ENCODE data around the gene RFX8.
A peak's percentile ranks its signal among the peaks of the same experiment; 100 is the strongest.

RFX8 gene

DNA sequence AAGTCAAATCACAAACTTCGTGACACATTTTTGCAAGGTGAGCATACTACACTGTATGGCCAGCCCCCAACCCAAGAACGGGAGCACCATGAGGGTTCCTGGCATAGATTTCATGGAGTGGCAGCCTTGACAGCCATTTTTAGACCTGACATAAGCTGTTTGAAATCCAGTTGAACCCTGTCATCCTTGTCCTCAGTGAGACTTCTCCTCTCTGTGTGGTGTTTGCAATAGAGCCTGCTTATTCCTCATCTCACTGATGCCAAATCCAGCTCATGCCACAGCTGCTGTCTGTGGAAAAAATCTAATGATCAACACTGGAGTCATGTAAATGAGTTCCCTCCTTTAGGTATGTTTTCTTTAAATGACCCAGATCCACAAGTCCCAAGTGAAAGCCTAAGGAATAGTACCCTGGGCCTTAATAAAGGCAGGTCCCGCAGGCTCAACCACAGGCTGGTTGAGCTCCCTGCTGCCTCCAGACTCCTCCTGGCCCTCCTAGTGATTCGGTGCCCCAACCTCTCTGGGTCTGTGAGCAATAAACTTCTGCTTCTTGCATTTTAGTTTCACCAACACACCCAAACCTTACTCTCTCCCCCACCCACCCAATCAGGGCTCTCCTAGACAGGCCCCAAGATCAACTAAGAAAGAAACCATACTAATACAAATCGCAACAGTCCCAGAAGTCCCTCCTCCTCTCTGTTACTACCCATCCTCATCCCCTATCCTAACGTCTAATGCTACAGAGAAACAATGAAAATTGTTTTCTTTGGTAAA is 79.2 kb downstream of the RFX8 start:
- Histone ChIP-seq H3K4me1 (ENCODE audit: control insufficient read depth in 5 of 5, insufficient read depth in 5 of 5, low read length in 5 of 5) (peaks cover 0 to 8% (median 0%) of the 10 kb centered on the region in 5 donors), H3K9me3 (ENCODE audit: control insufficient read depth in 5 of 5, low read length in 5 of 5) (no peaks in the 10 kb centered on the region), H3K9ac (ENCODE audit: low read length in 5 of 5) (no peak overlapping the region), H3K27me3 (ENCODE audit: control insufficient read depth in 5 of 5, insufficient read depth in 4 of 5, low read length in 5 of 5) (peaks cover 0 to 14% (median 3%) of the 10 kb centered on the region in 5 donors), H3K4me3 (ENCODE audit: low read depth in 1 of 5, low read length in 5 of 5) (no peak overlapping the region), H3K36me3 (ENCODE audit: control insufficient read depth in 5 of 5, insufficient read depth in 5 of 5, low read length in 5 of 5) (no peaks in the 10 kb centered on the region), H3K27ac (ENCODE audit: low read depth, low read length) (no peak overlapping the region)

DNA sequence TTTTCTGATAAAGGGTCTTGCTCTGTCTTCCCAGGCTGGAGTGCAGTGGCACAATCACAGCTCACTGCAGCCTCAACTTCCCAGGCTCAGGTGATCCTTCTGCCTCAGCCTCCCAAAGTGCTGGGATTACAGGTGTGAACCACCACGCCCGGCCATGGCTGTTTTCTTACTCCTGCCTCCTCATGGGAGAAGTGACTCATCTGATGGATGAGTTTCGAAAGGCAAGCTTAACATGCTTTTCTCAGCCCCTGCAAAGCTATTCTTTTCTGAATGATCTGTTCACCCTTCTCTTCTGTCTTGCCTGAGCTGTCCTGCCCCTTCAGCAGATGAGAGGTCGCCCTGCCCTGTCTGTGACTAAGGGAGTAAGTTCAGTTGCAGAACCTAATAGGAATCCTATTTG is 86.7 kb downstream of the RFX8 start:
- Histone ChIP-seq H3K4me3 (ENCODE audit: low read depth in 1 of 5, low read length in 5 of 5) (no peak overlapping the region), H3K9ac (ENCODE audit: low read length in 5 of 5) (no peak overlapping the region), H3K36me3 (ENCODE audit: control insufficient read depth in 5 of 5, insufficient read depth in 5 of 5, low read length in 5 of 5) (no peaks in the 10 kb centered on the region), H3K4me1 (ENCODE audit: control insufficient read depth in 5 of 5, insufficient read depth in 5 of 5, low read length in 5 of 5) (peaks cover 1 to 14% (median 11%) of the 10 kb centered on the region in 5 donors), H3K27ac (ENCODE audit: low read depth, low read length) (no peak overlapping the region), H3K9me3 (ENCODE audit: control insufficient read depth in 5 of 5, low read length in 5 of 5) (no peaks in the 10 kb centered on the region), H3K27me3 (ENCODE audit: control insufficient read depth in 5 of 5, insufficient read depth in 4 of 5, low read length in 5 of 5) (peaks cover 3 to 38% (median 19%) of the 10 kb centered on the region in 5 donors)

DNA sequence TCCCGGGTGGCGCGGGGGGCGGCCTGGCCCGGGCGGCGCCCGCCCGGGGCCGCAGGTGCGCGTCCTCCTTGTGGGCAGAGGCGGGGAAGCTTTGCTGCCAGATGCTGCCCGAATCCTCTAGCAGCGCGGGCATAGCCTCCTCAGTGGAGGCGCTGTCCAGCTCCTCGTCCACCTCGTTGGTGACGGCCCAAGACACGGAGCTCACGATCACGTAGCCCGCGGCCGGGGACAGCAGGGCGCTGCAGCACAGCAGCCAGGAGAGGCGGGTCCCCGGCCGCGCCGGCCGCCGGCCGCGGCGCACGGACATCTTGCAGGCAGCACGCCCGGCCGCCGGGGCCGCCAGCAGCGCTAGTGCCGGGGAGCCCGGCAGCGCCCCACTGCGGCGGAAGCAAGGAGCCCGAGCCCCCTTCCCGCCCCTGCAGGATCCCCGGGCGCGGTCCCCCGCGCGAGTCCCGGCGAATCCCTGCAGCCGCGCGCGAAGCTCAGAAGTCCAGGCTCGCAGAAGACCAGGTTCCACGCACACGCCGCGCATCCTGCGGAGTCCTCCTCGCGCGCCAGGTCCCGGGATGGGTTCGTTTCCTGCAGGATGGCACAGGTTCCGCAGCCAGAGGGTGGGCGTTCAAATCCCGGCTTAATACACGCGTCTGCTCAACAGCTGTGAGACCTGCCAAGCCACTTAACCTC is 87.6 kb downstream of the RFX8 start, which contains the start of gene CREG2:
CREG2 (minus strand) TSS at position 353 of the 684 bp plus-strand sequence; CDS start at position 307, 46 bp downstream.
- H3K9me3 ChIP-seq (ENCODE audit: control insufficient read depth in 5 of 5, low read length in 5 of 5), result no peaks in the 10 kb centered on the region
- no peak within 1 kb of the TSS for H3K9ac ChIP-seq (ENCODE audit: low read length in 5 of 5)
- H3K36me3 ChIP-seq (ENCODE audit: control insufficient read depth in 5 of 5, insufficient read depth in 5 of 5, low read length in 5 of 5), result no peaks in the 10 kb centered on the region
- H3K4me1 ChIP-seq (ENCODE audit: control insufficient read depth in 5 of 5, insufficient read depth in 5 of 5, low read length in 5 of 5), result peaks cover 1 to 14% (median 11%) of the 10 kb centered on the region in 5 donors
- no peak within 1 kb of the TSS for H3K27ac ChIP-seq (ENCODE audit: low read depth, low read length)
- peaks cover 3 to 42% (median 19%) of the 10 kb centered on the region in 5 donors for H3K27me3 ChIP-seq (ENCODE audit: control insufficient read depth in 5 of 5, insufficient read depth in 4 of 5, low read length in 5 of 5)
- H3K4me3 ChIP-seq (ENCODE audit: low read depth in 1 of 5, low read length in 5 of 5), result peak within 1 kb of the TSS; percentile 29 to 65 (median 49)

DNA sequence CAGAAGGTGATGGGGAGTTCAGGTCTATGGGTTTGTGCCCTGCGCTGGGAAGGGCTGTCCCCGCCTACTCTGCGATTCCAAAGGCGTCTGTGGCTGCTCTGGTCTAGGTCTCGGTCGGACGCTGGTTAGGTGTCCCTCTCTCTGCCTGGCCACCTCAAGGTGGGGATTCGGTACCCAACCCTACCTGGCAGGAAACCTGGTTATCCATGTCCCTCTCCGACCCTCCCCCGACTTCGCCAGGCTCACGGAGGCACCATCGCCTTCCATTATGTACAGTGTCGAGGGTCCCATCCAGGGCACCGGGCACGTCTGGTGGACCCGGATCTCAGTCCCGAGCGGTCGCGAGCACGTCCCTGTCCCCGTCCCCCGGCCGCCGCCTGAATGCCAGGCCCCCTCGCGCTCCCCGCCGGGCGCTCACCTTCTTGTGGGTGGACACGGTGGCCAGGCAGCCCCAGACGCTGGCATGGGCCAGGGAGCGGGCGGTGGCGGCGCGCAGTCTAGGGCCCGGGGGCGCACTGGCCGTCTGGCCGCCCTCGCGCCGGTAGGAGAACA is 88.2 kb downstream of the RFX8 start:
- Histone ChIP-seq H3K4me1 (ENCODE audit: control insufficient read depth in 5 of 5, insufficient read depth in 5 of 5, low read length in 5 of 5) (peaks cover 1 to 14% (median 11%) of the 10 kb centered on the region in 5 donors), H3K27me3 (ENCODE audit: control insufficient read depth in 5 of 5, insufficient read depth in 4 of 5, low read length in 5 of 5) (peaks cover 3 to 42% (median 19%) of the 10 kb centered on the region in 5 donors), H3K9ac (ENCODE audit: low read length in 5 of 5) (no peak overlapping the region), H3K36me3 (ENCODE audit: control insufficient read depth in 5 of 5, insufficient read depth in 5 of 5, low read length in 5 of 5) (no peaks in the 10 kb centered on the region), H3K4me3 (ENCODE audit: low read depth in 1 of 5, low read length in 5 of 5) (peak overlapping the region in 4 of 5 donors; percentile 29 to 65 (median 54)), H3K27ac (ENCODE audit: low read depth, low read length) (no peak overlapping the region), H3K9me3 (ENCODE audit: control insufficient read depth in 5 of 5, low read length in 5 of 5) (no peaks in the 10 kb centered on the region)

DNA sequence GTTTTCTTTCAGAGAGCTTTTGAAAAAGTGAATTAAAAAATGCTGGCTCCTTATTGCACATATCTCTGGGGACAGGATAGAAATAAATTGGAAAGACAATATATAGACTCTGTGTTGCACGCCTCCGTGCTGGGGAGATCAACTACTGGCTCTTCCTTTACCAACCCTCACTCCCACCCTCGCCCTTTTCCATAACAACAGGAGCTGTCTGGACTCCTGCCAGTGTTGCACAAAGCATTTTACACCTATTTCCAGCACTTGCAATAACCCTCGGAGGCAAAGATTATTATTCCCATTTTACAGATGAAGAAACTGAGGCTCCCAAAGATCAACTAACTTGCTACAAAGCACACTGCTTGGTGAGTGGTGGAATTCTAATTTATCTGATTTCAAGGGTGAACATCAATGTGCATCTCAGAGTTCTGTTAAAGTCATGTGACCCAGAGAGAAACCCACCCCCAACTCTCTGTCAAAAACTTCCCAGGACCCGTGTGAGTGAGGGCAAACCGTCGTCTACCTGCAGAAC is 91.8 kb downstream of the RFX8 start:
- Histone ChIP-seq H3K36me3 (ENCODE audit: control insufficient read depth in 5 of 5, insufficient read depth in 5 of 5, low read length in 5 of 5) (no peaks in the 10 kb centered on the region), H3K27me3 (ENCODE audit: control insufficient read depth in 5 of 5, insufficient read depth in 4 of 5, low read length in 5 of 5) (peaks cover 3 to 28% (median 19%) of the 10 kb centered on the region in 5 donors), H3K4me3 (ENCODE audit: low read depth in 1 of 5, low read length in 5 of 5) (no peak overlapping the region), H3K4me1 (ENCODE audit: control insufficient read depth in 5 of 5, insufficient read depth in 5 of 5, low read length in 5 of 5) (peaks cover 1 to 23% (median 19%) of the 10 kb centered on the region in 5 donors), H3K27ac (ENCODE audit: low read depth, low read length) (no peak overlapping the region), H3K9ac (ENCODE audit: low read length in 5 of 5) (no peak overlapping the region), H3K9me3 (ENCODE audit: control insufficient read depth in 5 of 5, low read length in 5 of 5) (no peaks in the 10 kb centered on the region)

DNA sequence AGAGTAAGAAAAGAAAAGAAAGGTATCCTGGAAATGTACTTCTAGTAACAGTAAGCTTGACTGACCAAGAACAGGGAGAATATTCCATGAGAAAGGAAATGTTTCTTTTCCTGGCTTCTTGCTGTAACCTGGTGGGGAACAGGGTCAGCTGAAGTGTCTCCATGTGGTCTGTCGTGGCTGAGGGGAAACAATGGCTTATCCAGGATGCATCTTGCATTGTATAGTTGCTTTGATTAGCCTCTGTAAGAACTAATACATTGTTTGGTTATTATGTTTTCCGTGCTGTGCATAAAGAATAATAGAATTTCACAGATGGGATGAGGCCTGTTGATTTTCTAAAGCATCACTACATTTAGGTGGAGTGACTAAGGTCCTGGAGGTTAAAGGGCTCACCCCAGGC is 92.5 kb downstream of the RFX8 start:
- H3K9me3 ChIP-seq (ENCODE audit: control insufficient read depth in 5 of 5, low read length in 5 of 5), result no peaks in the 10 kb centered on the region
- H3K36me3 ChIP-seq (ENCODE audit: control insufficient read depth in 5 of 5, insufficient read depth in 5 of 5, low read length in 5 of 5), result no peaks in the 10 kb centered on the region
- peaks cover 0 to 22% (median 13%) of the 10 kb centered on the region in 5 donors for H3K27me3 ChIP-seq (ENCODE audit: control insufficient read depth in 5 of 5, insufficient read depth in 4 of 5, low read length in 5 of 5)
- no peak overlapping the region for H3K4me3 ChIP-seq (ENCODE audit: low read depth in 1 of 5, low read length in 5 of 5)
- H3K4me1 ChIP-seq (ENCODE audit: control insufficient read depth in 5 of 5, insufficient read depth in 5 of 5, low read length in 5 of 5), result peaks cover 0 to 19% (median 15%) of the 10 kb centered on the region in 5 donors
- H3K9ac ChIP-seq (ENCODE audit: low read length in 5 of 5), result no peak overlapping the region
- H3K27ac ChIP-seq (ENCODE audit: low read depth, low read length), result no peak overlapping the region

DNA sequence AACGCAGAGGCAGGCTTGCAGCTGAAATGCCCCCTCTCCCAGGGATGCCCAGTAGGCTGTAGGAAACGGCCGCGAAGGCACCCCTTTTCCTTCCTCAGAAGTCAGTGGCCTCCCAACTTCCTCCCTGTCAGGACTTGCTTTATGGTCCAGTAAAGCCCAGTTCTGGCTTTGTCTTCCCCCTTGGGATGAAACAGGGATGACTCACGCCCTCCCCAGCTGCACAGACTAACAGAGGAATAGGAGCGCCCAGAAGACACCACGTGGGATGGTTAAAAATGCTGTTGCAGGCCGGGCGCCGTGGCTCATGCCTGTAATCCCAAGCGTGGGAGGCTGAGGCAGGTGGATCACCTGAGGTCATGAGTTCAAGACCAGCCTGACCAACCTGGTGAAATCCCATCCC is 94.5 kb downstream of the RFX8 start:
- Histone ChIP-seq H3K27me3 (ENCODE audit: control insufficient read depth in 5 of 5, insufficient read depth in 4 of 5, low read length in 5 of 5) (peaks cover 0 to 9% (median 6%) of the 10 kb centered on the region in 5 donors), H3K27ac (ENCODE audit: low read depth, low read length) (no peak overlapping the region), H3K4me1 (ENCODE audit: control insufficient read depth in 5 of 5, insufficient read depth in 5 of 5, low read length in 5 of 5) (peaks cover 0 to 9% (median 6%) of the 10 kb centered on the region in 5 donors), H3K9me3 (ENCODE audit: control insufficient read depth in 5 of 5, low read length in 5 of 5) (no peaks in the 10 kb centered on the region), H3K4me3 (ENCODE audit: low read depth in 1 of 5, low read length in 5 of 5) (no peak overlapping the region), H3K36me3 (ENCODE audit: control insufficient read depth in 5 of 5, insufficient read depth in 5 of 5, low read length in 5 of 5) (no peaks in the 10 kb centered on the region), H3K9ac (ENCODE audit: low read length in 5 of 5) (no peak overlapping the region)

DNA sequence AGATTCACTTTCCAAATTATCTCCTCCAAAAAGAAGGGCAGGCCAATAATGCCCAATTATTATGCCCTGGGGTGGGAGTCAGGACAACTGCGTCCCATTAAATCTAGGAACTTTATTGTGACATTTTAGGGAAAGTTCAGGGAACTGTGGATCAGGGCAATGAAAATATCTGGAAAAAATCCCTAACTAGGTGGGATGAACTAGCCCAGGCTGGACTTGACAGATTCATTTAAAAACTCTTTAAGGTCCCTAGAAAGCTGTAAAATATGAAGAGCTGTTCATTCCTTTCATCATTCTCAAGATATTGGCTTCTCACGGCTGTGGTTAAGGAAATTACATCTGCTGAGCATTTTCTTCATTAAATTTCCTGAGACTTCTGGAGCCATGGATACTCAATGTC is 95.8 kb downstream of the RFX8 start:
- no peak overlapping the region for H3K4me3 ChIP-seq (ENCODE audit: low read depth in 1 of 5, low read length in 5 of 5)
- H3K9ac ChIP-seq (ENCODE audit: low read length in 5 of 5), result no peak overlapping the region
- H3K4me1 ChIP-seq (ENCODE audit: control insufficient read depth in 5 of 5, insufficient read depth in 5 of 5, low read length in 5 of 5), result peaks cover 0 to 9% (median 6%) of the 10 kb centered on the region in 5 donors
- H3K9me3 ChIP-seq (ENCODE audit: control insufficient read depth in 5 of 5, low read length in 5 of 5), result no peaks in the 10 kb centered on the region
- H3K36me3 ChIP-seq (ENCODE audit: control insufficient read depth in 5 of 5, insufficient read depth in 5 of 5, low read length in 5 of 5), result no peaks in the 10 kb centered on the region
- H3K27me3 ChIP-seq (ENCODE audit: control insufficient read depth in 5 of 5, insufficient read depth in 4 of 5, low read length in 5 of 5), result peaks cover 0 to 9% (median 4%) of the 10 kb centered on the region in 5 donors
- no peak overlapping the region for H3K27ac ChIP-seq (ENCODE audit: low read depth, low read length)

DNA sequence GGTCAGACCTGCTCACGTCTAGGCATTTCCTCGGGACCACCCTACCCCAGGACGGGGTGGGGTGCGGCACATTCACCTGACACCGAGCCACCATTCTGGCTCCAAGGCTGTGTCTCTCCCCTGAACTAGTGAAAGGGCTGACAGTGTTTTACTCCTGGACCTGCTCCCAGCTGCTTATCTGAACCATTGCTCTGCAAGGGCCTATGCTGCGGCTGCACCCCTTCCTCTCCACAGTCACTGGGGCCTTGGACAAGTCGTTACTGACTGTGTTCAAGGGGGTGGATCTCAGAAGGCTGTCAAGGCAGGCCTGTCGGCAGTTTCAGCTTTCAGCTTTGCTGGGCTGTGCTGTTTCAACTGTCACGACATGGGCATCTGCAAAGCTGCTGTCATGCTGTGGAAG is 99.3 kb downstream of the RFX8 start:
- H3K36me3 ChIP-seq (ENCODE audit: control insufficient read depth in 5 of 5, insufficient read depth in 5 of 5, low read length in 5 of 5), result no peaks in the 10 kb centered on the region
- H3K27me3 ChIP-seq (ENCODE audit: control insufficient read depth in 5 of 5, insufficient read depth in 4 of 5, low read length in 5 of 5), result no peaks in the 10 kb centered on the region
- peaks cover 0 to 6% (median 6%) of the 10 kb centered on the region in 5 donors for H3K4me1 ChIP-seq (ENCODE audit: control insufficient read depth in 5 of 5, insufficient read depth in 5 of 5, low read length in 5 of 5)
- H3K4me3 ChIP-seq (ENCODE audit: low read depth in 1 of 5, low read length in 5 of 5), result no peak overlapping the region
- no peak overlapping the region for H3K27ac ChIP-seq (ENCODE audit: low read depth, low read length)
- no peak overlapping the region for H3K9ac ChIP-seq (ENCODE audit: low read length in 5 of 5)
- H3K9me3 ChIP-seq (ENCODE audit: control insufficient read depth in 5 of 5, low read length in 5 of 5), result no peaks in the 10 kb centered on the region
